ENCODE results near the gene RPL23. TPM values are rescaled to one million over a fixed set of nuclear protein-coding genes. Genes with fewer than 3 reads are reported as not detected.

RPL23 gene
- total RNA-seq, 1 donor from 2014 or later: 2,261 TPM

Small RNAs within 50 kb of the gene (small RNA-seq; reads per million reads assigned to genes)
- gene MIR4727 (ENCODE audit: low replicate concordance): not detected
- gene SNORA21 (ENCODE audit: low replicate concordance): not detected
- gene SNORA21B (ENCODE audit: low replicate concordance): not detected

Other genes with a start within 250 kb of the RPL23 start
- 3.5 TPM for gene SRCIN1, start 247.8 kb downstream of the RPL23 start, total RNA-seq
- gene EPOP, start 178.8 kb downstream of the RPL23 start, total RNA-seq: 0.49 TPM
- 23.4 TPM for gene MLLT6, start 148.4 kb downstream of the RPL23 start, total RNA-seq
- gene CISD3, start 123.4 kb downstream of the RPL23 start, total RNA-seq: 1.6 TPM
- gene PCGF2, start 105.4 kb downstream of the RPL23 start, total RNA-seq: 5.5 TPM
- gene PSMB3, start 101.0 kb downstream of the RPL23 start, total RNA-seq: 106 TPM
- 27.7 TPM for gene PIP4K2B, start 54.2 kb downstream of the RPL23 start, total RNA-seq
- gene CWC25, start 28.4 kb downstream of the RPL23 start, total RNA-seq: 16.8 TPM
- 44.4 TPM for gene LASP1, start 16.3 kb upstream of the RPL23 start, total RNA-seq
- gene FBXO47, start 113.7 kb upstream of the RPL23 start, total RNA-seq: not detected

Data from skin of body (tissue), 2 donors.